GM21737 (cell line): ENCODE measurements around the gene ACIN1.
"Not testable (repeated sequence)": the region's sequence is repeated elsewhere in the genome, so short reads cannot be mapped to it uniquely, and the experiment has no call there.

Experiments
- ATAC-seq: cut with Tn5 transposase; IDR thresholded peaks from one replicate; pipeline ENCODE4 v1.9.1; 2021; ENCODE audit warnings: mild to moderate bottlenecking, moderate library complexity; ENCODE audit not compliant: unreplicated experiment

ACIN1 gene

GRCh38 chr14:23020143-23021128 lies 74.5 kb downstream of the ACIN1 start:
- no peak for ATAC-seq

GRCh38 chr14:23018107-23018506 lies 76.8 kb downstream of the ACIN1 start:
- ATAC-seq, result no peak

- ATAC-seq, result no peak
Measured at GRCh38 chr14:23017091-23017490, 77.8 kb downstream of the ACIN1 start.

GRCh38 chr14:23015618-23016017 lies 79.3 kb downstream of the ACIN1 start:
- ATAC-seq, result no peak

GRCh38 chr14:23013749-23014054 lies 81.2 kb downstream of the ACIN1 start:
- not testable (repeated sequence) for ATAC-seq

- ATAC-seq, result no peak
Measured at GRCh38 chr14:23013054-23013748, 81.7 kb downstream of the ACIN1 start.

GRCh38 chr14:23009939-23010726 lies 84.8 kb downstream of the ACIN1 start, which contains the start of gene C14orf93:
TSS of gene C14orf93 (minus strand) at chr14:23010143. CDS start at chr14:22999023, 11,120 bp downstream.
- peak; percentile 46 for ATAC-seq

- no peak for ATAC-seq
Measured at GRCh38 chr14:23009483-23009938, 85.4 kb downstream of the ACIN1 start.

GRCh38 chr14:23008831-23009230 lies 86.1 kb downstream of the ACIN1 start:
- no peak for ATAC-seq
